Tibial nerve (tissue), 4 donors: ENCODE measurements around the gene ZNF8. TPM values are rescaled to one million over a fixed set of nuclear protein-coding genes. Genes with fewer than 3 reads are reported as not detected.

ENCODE experiments used
- DNase-seq, 2 donors: peaks; one replicate each; pipeline ENCODE4 v3.0.0-alpha.2; 2019; ENCODE audit warnings: low spot score in 2 of 2
- H3K27ac ChIP-seq, 4 donors: fragments of 200-600 bp; sonication (generic) in 3 of 4; one replicate each; pipeline ENCODE4 v1.5.1; 2017 to 2019; ENCODE audit warnings: mild to moderate bottlenecking in 1 of 4
- H3K27me3 ChIP-seq, 2 donors: fragments of 200-600 bp; sonication (generic) in 1 of 2; one replicate each; pipeline versions ENCODE4 v1.5.1 to v1.6.0; 2017 to 2019
- H3K36me3 ChIP-seq, 3 donors: fragments of 200-600 bp; sonication (generic); one replicate each; pipeline ENCODE4 v1.5.1; 2018 to 2019
- H3K4me1 ChIP-seq, 4 donors: fragments of 200-600 bp; sonication (generic) in 3 of 4; one replicate each; pipeline ENCODE4 v1.5.1; 2017 to 2019
- H3K4me3 ChIP-seq, 4 donors: fragments of 200-600 bp; sonication (generic) in 3 of 4; one replicate each; pipeline ENCODE4 v1.5.1; 2017 to 2019; ENCODE audit warnings: mild to moderate bottlenecking in 1 of 4, moderate library complexity in 1 of 4
- H3K9me3 ChIP-seq, 4 donors: fragments of 200-600 bp; sonication (generic) in 3 of 4; one replicate each; pipeline ENCODE4 v1.5.1; 2017 to 2019
- EP300 ChIP-seq, 2 donors: sonication (generic); formaldehyde crosslinking; IDR thresholded peaks; one replicate each; pipeline ENCODE4 v1.6.1; 2017; ENCODE audit warnings: antibody characterized with exemption in 2 of 2, mild to moderate bottlenecking in 1 of 2
- POLR2A ChIP-seq, 2 donors: fragments of 450-650 bp; IDR thresholded peaks; one replicate each; pipeline ENCODE4 v1.6.1; 2017; ENCODE audit warnings: antibody characterized with exemption in 2 of 2, mild to moderate bottlenecking in 2 of 2, moderate library complexity in 2 of 2
- WGBS, 2 donors: methylation state at CpG; one replicate each; pipeline ENCODE4 v1.1.5; 2018; 5-methylcytosine and 5-hydroxymethylcytosine counted together
- total RNA-seq, 4 donors: library from RNA; depleted of rRNA; stranded (reverse); fragments of >200 nt; gene quantifications; one replicate each; pipeline ENCODE4 v1.1.0, GENCODE V29; 2016
- TF ChIP-seq, protein P1 (sequence below), 5 experiments: fragments of 200-600 bp in 3 of 5; fragments of 450-650 bp in 2 of 5; sonication (generic) in 3 of 5; IDR thresholded peaks; one replicate each; pipeline ENCODE4 v1.5.1; 2016 to 2019; ENCODE audit warnings: antibody characterized with exemption in 5 of 5, mild to moderate bottlenecking in 3 of 5, moderate library complexity in 2 of 5

The ZNF8 gene
- total RNA-seq, 4 donors from 2014 or later, result 8.0 to 11.2 (median 8.6) TPM

DNA sequence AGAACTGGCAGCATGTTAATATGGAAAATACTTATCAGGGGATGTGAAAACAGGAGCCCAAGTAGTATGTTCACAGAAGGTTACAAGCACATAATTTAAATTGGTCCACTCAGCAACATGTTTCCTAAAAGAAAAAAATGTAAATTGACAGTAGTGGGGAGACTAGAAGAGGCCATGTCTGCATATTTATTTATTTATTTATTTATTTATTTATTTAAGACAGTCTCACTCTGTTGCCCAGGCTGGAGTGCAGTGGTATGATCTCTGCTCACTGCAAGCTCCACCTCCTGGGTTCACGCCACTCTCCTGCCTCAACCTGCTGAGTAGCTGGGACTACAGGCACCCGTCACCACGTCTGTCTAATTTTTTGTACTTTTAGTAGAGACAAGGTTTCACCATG lies 13.7 kb upstream of the ZNF8 start:
- no peak overlapping the region for H3K27ac ChIP-seq
- TF ChIP-seq POLR2A (IDR thresholded peaks at IDR 0.05), result no peak
- no peak overlapping the region for H3K4me3 ChIP-seq
- no peak for DNase-seq
- WGBS, 2 donors, result 100% methylated on average over 3 of the region's 3 CpGs
- H3K4me1 ChIP-seq, result no peaks in the 10 kb centered on the region
- peaks cover 24 to 100% (median 66%) of the 10 kb centered on the region in 4 donors for H3K9me3 ChIP-seq
- peaks cover 0 to 100% (median 25%) of the 10 kb centered on the region in 3 donors for H3K36me3 ChIP-seq
- H3K27me3 ChIP-seq, result no peaks in the 10 kb centered on the region

DNA sequence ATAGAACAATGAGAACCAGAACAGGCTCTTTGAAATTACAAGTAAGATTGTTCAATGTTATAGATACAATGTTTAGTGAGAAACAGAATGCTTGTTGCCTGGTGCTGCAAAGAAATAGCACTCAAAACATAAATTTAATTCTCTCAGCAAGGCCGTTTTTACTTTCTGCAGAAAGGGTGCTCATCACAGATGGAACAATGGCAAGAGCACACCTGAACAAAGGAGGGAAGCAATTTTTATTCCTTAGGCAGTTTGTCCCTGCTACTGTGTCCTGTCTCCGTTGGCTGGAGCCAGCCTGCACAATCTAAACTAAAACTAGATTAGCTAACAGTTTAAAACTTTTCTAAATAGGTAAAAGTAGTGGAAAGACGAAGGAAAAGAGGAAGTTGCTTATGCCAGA lies 10.4 kb upstream of the ZNF8 start:
- Histone ChIP-seq H3K36me3 (peaks cover 0 to 100% (median 12%) of the 10 kb centered on the region in 3 donors), H3K9me3 (peaks cover 6 to 100% (median 45%) of the 10 kb centered on the region in 4 donors), H3K4me3 (no peak overlapping the region), H3K27me3 (no peaks in the 10 kb centered on the region), H3K4me1 (no peaks in the 10 kb centered on the region), H3K27ac (no peak overlapping the region)
- WGBS, 2 donors, result 98 to 99% methylated on average over 3 of the region's 3 CpGs
- DNase-seq, result no peak
- TF ChIP-seq EP300 (IDR thresholded peaks at IDR 0.05) (no peak), POLR2A (IDR thresholded peaks at IDR 0.05) (no peak)
- TF ChIP-seq, protein P1, sequence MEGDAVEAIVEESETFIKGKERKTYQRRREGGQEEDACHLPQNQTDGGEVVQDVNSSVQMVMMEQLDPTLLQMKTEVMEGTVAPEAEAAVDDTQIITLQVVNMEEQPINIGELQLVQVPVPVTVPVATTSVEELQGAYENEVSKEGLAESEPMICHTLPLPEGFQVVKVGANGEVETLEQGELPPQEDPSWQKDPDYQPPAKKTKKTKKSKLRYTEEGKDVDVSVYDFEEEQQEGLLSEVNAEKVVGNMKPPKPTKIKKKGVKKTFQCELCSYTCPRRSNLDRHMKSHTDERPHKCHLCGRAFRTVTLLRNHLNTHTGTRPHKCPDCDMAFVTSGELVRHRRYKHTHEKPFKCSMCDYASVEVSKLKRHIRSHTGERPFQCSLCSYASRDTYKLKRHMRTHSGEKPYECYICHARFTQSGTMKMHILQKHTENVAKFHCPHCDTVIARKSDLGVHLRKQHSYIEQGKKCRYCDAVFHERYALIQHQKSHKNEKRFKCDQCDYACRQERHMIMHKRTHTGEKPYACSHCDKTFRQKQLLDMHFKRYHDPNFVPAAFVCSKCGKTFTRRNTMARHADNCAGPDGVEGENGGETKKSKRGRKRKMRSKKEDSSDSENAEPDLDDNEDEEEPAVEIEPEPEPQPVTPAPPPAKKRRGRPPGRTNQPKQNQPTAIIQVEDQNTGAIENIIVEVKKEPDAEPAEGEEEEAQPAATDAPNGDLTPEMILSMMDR (IDR thresholded peaks at IDR 0.05), result no peak

DNA sequence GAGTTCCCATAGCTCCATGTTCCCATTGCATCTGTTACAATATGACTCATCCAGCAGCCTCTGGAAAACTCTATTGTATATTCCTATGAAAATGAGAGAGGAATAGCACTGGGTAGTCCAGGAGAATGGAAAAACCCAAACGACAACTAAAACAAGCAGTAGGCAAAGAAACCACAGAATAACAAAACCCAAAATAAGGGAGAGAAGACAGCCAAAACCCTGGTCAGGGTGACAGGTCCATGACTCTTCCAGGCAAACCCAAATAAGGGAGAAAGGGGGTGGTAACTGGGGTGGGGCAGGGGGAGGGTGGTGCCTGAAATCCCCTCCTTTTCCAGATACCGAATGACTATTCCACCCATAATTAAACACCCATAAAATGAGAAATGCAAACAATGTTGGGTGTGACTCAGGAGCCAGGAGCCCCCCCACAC lies 4.0 kb upstream of the ZNF8 start:
- H3K27me3 ChIP-seq, result no peaks in the 10 kb centered on the region
- DNase-seq, result no peak
- H3K4me1 ChIP-seq, result peaks cover 0 to 12% (median 4%) of the 10 kb centered on the region in 4 donors
- 90 to 98% methylated on average over 2 of the region's 2 CpGs for WGBS, 2 donors
- peaks cover 0 to 73% (median 7%) of the 10 kb centered on the region in 3 donors for H3K36me3 ChIP-seq
- H3K9me3 ChIP-seq, result peaks cover 0 to 75% (median 20%) of the 10 kb centered on the region in 4 donors
- TF ChIP-seq EP300 (IDR thresholded peaks at IDR 0.05), result no peak
- TF ChIP-seq POLR2A (IDR thresholded peaks at IDR 0.05), result no peak
- TF ChIP-seq, protein P1 (IDR thresholded peaks at IDR 0.05), result no peak
- H3K27ac ChIP-seq, result no peak overlapping the region
- H3K4me3 ChIP-seq, result no peak overlapping the region

DNA sequence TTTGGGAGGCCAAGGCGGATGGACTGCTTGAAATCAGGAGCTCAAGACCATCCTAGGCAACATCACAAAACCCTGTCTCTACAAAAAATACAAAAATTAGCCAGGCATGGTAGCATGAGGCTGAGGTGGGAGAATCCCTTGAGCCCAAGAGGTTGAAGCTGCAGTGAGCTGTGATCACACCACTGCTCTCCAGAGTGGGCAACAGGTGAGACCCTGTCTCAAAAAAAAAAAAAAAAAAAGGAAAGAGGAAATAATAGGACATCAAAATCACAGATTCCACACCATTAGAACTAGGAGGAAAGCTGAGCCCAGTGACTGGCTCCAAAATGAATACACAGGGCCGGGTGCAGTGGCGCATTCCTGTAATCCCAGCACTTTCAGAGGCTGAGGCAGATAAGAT lies 3.2 kb upstream of the ZNF8 start:
- peaks cover 0 to 71% (median 7%) of the 10 kb centered on the region in 3 donors for H3K36me3 ChIP-seq
- no peak overlapping the region for H3K4me3 ChIP-seq
- peaks cover 0 to 20% (median 5%) of the 10 kb centered on the region in 4 donors for H3K4me1 ChIP-seq
- H3K27ac ChIP-seq, result no peak overlapping the region
- TF ChIP-seq POLR2A (IDR thresholded peaks at IDR 0.05), result no peak
- TF ChIP-seq, protein P1 (IDR thresholded peaks at IDR 0.05), result no peak
- TF ChIP-seq EP300 (IDR thresholded peaks at IDR 0.05), result no peak
- H3K27me3 ChIP-seq, result no peaks in the 10 kb centered on the region
- 93 to 98% methylated on average over 3 of the region's 3 CpGs for WGBS, 2 donors
- H3K9me3 ChIP-seq, result peaks cover 0 to 73% (median 16%) of the 10 kb centered on the region in 4 donors
- no peak for DNase-seq

DNA sequence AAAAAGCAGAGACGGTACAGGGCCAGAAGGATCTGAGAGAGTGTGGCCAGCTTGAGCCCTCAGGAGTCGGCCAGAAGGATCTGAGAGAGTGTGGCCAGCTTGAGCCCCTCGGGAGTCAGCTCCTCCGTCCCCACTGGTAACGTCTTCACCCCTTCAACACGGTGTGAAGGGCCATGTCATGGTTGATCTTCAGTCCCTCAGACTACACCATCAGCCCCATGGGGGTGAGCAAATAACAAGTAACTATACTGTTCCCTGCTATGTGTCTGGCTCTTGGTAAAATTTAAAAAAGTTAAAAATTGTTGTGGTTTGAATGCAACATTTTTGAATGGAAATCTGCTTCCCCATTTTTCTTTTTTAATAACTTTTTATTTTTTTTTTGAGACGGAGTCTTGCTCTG lies 1.6 kb upstream of the ZNF8 start:
- TF ChIP-seq POLR2A (IDR thresholded peaks at IDR 0.05) (no peak), EP300 (IDR thresholded peaks at IDR 0.05) (no peak)
- TF ChIP-seq, protein P1 (IDR thresholded peaks at IDR 0.05), result no peak
- Histone ChIP-seq H3K9me3 (peaks cover 0 to 73% (median 11%) of the 10 kb centered on the region in 4 donors), H3K27ac (no peak overlapping the region), H3K36me3 (peaks cover 0 to 70% (median 0%) of the 10 kb centered on the region in 3 donors), H3K4me1 (peaks cover 0 to 21% (median 5%) of the 10 kb centered on the region in 4 donors), H3K4me3 (no peak overlapping the region), H3K27me3 (no peaks in the 10 kb centered on the region)
- no peak for DNase-seq
- 96 to 97% methylated on average over 7 of the region's 7 CpGs for WGBS, 2 donors
